ENCODE results near the gene QRICH2.
"Not testable (repeated sequence)": the region's sequence is repeated elsewhere in the genome, so short reads cannot be mapped to it uniquely, and the experiment has no call there.

The QRICH2 gene

DNA sequence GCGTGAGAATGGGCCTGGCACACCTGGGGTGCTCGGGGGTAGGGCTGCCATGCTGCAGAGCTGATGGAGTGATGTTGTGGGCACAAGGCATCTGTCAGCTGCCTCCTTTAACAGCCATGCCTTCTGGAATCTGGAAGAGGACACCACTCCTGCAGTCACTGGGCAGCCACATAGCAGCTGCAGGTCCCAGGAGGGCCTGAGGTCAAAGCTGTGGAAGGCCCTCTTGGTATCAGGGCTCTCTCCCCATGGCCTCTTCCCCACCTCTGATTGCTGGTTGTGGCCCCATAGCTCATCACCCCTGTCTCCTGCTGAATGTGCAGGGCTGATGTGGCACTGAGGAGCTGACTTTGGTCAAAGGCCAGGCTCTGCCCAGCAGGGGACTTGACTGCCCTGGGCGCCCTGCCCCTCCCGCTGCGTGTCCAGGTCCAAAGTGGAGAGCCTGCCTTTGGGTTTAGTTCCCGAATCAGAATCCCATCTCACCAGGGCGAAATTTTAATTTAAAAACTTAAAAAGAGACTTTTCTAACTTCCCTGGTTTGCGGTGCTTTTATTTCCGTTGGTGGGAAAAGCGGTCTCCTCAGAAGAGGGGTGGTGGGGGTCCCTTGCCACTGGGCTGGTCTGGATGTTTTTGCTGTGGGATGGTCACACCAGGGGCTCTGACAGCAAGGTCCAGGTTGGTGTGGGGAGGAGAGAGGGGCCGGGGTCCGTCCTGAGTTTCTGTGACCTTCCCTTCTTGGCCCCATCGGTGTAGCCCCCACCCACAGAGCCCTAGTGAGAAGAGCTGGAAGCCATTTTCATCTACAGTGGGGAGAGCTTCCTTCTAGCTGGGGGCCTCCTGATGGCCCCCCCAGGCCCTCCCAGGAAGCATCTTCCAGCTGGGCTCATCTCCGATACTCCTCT is 37.1 kb downstream of the QRICH2 start:
- H3K9me3 ChIP-seq (ENCODE audit: severe bottlenecking) = no peaks in the 10 kb centered on the region
- DNase-seq = no peak
- TF ChIP-seq, protein P1, sequence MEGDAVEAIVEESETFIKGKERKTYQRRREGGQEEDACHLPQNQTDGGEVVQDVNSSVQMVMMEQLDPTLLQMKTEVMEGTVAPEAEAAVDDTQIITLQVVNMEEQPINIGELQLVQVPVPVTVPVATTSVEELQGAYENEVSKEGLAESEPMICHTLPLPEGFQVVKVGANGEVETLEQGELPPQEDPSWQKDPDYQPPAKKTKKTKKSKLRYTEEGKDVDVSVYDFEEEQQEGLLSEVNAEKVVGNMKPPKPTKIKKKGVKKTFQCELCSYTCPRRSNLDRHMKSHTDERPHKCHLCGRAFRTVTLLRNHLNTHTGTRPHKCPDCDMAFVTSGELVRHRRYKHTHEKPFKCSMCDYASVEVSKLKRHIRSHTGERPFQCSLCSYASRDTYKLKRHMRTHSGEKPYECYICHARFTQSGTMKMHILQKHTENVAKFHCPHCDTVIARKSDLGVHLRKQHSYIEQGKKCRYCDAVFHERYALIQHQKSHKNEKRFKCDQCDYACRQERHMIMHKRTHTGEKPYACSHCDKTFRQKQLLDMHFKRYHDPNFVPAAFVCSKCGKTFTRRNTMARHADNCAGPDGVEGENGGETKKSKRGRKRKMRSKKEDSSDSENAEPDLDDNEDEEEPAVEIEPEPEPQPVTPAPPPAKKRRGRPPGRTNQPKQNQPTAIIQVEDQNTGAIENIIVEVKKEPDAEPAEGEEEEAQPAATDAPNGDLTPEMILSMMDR (IDR thresholded peaks at IDR 0.05; ENCODE audit: low read depth, low read length) = no peak
- H3K27ac ChIP-seq = no peak overlapping the region; the same call in 1 of the 2 replicates
- peaks cover 50% of the 10 kb centered on the region for H3K36me3 ChIP-seq
- H3K4me3 ChIP-seq (ENCODE audit: low read depth, low read length) = no peak overlapping the region
- no peaks in the 10 kb centered on the region for H3K27me3 ChIP-seq (ENCODE audit: insufficient read depth, low read depth, severe bottlenecking)

DNA sequence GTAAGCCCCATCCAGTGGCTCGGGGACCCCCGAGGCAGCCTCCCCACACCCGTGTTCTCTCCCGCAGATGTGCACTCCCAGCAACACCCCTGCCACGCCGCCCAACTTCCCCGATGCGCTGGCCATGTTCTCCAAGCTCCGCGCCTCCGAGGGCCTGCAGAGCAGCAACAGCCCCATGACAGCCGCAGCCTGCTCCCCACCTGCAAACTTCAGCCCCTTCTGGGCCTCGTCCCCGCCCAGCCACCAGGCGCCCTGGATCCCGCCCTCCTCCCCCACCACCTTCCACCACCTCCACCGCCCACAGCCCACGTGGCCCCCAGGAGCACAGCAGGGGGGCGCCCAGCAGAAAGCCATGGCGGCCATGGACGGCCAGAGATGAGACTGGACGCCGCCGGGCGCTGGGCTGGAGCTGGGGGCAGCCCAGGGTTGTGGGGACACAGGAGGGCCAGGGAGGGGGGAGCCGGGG is 37.9 kb downstream of the QRICH2 start:
- Histone ChIP-seq H3K27ac (no peak overlapping the region), H3K36me3 (peaks cover 53% of the 10 kb centered on the region), H3K4me3 (ENCODE audit: low read depth, low read length) (no peak overlapping the region), H3K9me3 (ENCODE audit: severe bottlenecking) (no peaks in the 10 kb centered on the region), H3K27me3 (ENCODE audit: insufficient read depth, low read depth, severe bottlenecking) (no peaks in the 10 kb centered on the region)
- TF ChIP-seq, protein P1 (IDR thresholded peaks at IDR 0.05; ENCODE audit: low read depth, low read length) = no peak
- DNase-seq = no peak

- H3K27me3 ChIP-seq (ENCODE audit: insufficient read depth, low read depth, severe bottlenecking) = no peaks in the 10 kb centered on the region
- no peaks in the 10 kb centered on the region for H3K9me3 ChIP-seq (ENCODE audit: severe bottlenecking)
- H3K4me3 ChIP-seq (ENCODE audit: low read depth, low read length) = no peak overlapping the region
- H3K27ac ChIP-seq = no peak overlapping the region
- TF ChIP-seq, protein P1 (IDR thresholded peaks at IDR 0.05; ENCODE audit: low read depth, low read length) = no peak
- peaks cover 53% of the 10 kb centered on the region for H3K36me3 ChIP-seq
- DNase-seq = no peak
Observed at GRCh38 chr17:76268991-76269981, 38.8 kb downstream of the QRICH2 start.

DNA sequence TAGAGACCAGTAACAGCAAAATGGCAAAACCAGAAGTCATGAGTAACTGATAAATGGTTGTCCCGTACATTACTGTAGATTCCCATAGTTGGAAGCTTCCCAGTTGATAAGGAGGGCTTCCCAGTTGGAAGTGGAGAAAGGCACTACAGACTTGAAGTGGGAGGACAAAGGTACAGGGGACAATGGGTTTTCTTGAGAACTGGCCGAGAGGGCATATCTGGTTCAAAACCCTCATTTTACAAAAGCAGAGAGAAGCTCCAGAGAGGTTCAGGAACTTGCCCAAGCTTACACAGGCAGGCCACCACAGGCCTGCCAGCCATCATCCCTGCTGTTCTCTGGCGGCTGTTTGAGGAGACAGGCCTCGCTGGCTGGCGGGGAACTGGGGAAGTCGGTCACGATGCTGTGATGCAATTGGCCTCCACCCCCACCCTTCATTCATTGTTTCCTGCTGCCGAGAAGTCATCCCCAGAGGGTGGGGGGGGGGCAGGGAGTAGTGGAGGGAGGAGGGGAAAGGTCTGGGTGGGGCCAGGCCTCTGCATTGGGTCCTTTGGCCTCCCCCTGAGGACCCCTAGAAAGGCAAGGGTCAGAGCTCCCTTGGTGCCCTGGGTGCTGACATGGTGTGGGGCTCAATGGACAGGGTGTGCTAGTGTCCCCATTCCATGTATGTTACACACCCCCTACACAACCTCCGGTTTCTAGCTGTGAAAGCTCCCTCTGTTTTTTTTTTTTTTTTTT is 39.9 kb downstream of the QRICH2 start:
- Histone ChIP-seq H3K27me3 (ENCODE audit: insufficient read depth, low read depth, severe bottlenecking) (no peaks in the 10 kb centered on the region), H3K27ac (0 out of 2 replicates have a peak overlapping the region, but pooled peaks have one; percentile 8), H3K9me3 (ENCODE audit: severe bottlenecking) (no peaks in the 10 kb centered on the region), H3K36me3 (peaks cover 53% of the 10 kb centered on the region), H3K4me3 (ENCODE audit: low read depth, low read length) (no peak overlapping the region)
- TF ChIP-seq, protein P1 (IDR thresholded peaks at IDR 0.05; ENCODE audit: low read depth, low read length) = no peak
- no peak for DNase-seq

DNA sequence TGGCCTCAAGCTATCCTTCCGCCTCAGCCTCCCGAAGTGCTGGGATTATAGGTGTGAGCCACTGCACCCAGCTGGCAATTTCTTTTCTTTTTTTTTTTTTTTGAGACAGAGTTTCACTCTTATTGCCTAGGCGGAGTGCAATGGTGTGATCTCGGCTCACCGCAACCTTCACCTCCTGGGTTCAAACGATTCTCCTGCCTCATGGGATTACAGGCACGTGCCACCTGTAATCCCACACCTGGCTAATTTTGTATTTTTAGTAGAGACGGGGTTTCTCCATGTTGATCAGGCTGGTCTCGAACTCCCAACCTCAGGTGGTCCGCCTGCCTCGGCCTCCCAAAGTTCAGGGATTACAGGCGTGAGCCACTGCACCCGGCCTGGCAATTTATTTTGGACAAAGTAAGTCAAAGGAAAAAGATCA is 40.5 kb downstream of the QRICH2 start:
- peaks cover 53% of the 10 kb centered on the region for H3K36me3 ChIP-seq
- not testable (repeated sequence) for H3K27me3 ChIP-seq (ENCODE audit: insufficient read depth, low read depth, severe bottlenecking); H3K4me3 ChIP-seq (ENCODE audit: low read depth, low read length); H3K9me3 ChIP-seq (ENCODE audit: severe bottlenecking); DNase-seq; H3K27ac ChIP-seq

Measured in WERI-Rb-1 (cell line).